Measurements from ENCODE around the gene SLC26A2.
A peak's percentile ranks its signal among the peaks of the same experiment; 100 is the strongest.

The SLC26A2 gene

GRCh38 chr5:149960272-149961185, at the start of gene SLC26A2:
Gene SLC26A2, plus strand, starts transcription at chr5:149960758. Its CDS starts 16,895 bp downstream, at chr5:149977653.
- peak; percentile 95 for DNase-seq

GRCh38 chr5:149911031-149911430, 49.5 kb upstream of the SLC26A2 start:
- DNase-seq = no peak

DNA sequence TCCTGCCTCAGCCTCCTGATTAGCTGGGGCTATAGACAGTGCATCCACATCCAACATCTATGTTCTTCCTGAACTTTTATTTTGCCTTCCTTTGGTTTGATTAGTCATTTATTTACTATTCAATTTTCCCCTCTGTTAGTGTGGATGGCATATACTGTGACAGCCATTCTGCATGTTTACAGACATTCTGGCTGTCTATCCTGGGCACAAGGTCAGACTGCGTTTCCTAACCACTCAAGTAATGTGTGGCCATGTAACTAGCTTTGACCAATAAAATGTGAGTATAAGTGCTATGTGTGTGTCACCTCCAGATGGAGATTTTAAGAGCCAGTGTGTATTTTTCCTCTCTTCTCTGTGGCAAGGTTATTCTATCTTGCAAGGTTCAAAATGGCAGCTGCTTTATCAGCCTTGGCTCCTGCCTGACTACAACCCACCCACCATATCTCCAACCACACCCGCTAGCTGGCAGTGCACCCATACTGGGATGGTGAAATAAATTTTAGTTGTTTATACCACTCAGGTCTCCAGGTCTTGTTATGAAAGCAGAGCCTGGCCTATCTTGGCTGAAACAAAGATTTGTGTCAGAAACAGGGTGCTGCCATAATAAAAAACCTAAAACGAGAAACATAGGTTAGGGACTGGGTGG, 48.2 kb upstream of the SLC26A2 start:
- no peak for DNase-seq

DNA sequence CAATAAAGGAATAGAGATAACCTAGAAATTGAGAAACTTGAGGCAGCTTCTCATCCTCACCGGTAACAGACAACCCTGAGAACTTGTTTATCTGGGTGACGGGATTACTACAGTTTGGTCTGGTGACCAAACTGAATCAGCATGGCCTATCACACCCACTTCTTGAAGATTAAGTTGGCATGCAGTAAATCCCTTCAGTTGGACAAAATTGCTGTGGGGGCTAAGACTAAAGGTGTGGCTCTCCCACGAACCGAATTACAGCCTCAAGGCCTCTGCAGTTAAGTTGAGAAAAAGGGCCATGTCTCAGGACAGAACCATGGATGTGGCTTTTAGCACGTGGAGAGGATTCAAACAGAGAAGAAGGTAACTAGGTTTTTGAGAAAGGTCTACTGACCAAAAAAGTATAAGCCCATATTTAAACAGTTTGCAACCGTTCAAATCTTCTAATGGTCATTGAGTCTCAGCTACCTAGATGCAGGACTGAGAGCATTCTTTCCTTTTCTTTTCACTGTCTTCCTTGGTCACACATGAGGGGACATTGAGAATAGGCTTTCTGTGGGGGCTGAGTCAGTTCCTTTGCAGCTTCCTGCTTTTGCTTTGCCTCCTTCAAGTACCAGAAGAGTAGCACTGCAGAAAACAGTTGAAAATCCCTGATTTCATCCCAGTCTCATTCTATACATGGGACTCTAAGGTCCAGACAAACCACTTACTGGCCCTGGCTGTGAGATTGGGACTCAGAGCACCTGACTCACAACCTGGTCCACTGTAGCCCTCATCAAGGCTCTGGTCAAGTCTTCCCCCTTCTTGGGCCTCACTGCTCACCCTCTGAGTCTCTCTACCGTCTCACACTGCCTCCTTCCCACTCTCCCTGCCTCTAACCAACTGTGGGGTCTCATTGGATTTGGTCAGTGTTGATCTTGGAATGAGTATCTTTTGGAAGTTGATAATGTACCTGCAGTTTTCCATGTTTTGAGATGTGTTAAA, 46.8 kb upstream of the SLC26A2 start:
- DNase-seq = no peak

- DNase-seq = no peak
Measured at GRCh38 chr5:149915392-149916260, 44.9 kb upstream of the SLC26A2 start.

- no peak for DNase-seq
Measured at GRCh38 chr5:149916334-149917072, 44.1 kb upstream of the SLC26A2 start.

DNA sequence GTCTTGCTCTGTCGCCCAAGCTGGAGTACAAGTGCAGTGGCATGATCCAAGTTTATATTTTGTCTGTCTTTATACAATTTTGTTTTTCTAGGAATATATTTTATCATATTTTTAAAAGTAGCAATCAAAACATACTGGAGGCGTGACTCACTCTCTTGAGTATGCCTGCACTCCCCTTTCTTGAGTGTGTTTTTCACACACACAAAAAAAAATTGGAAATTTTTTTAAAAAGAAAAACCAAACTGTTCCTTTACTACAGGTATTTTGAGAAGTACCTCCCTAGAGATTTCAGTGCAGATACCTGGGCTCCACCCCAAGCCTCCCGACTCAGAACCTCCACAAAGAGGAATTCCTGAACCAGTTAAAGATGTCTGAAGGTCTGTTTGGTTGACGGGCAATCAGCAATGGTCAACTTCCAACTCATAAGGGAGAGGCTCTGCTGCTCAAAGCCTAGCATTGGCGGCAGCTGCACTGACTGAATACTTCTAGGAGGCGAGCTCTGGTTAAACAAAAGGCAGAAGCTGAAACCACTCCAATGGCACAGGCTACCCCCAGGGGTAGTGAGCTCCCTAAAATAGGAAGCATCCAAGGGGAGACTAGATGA, 43.4 kb upstream of the SLC26A2 start:
- no peak for DNase-seq

GRCh38 chr5:149921597-149921996, 39.0 kb upstream of the SLC26A2 start:
- no peak for DNase-seq

DNA sequence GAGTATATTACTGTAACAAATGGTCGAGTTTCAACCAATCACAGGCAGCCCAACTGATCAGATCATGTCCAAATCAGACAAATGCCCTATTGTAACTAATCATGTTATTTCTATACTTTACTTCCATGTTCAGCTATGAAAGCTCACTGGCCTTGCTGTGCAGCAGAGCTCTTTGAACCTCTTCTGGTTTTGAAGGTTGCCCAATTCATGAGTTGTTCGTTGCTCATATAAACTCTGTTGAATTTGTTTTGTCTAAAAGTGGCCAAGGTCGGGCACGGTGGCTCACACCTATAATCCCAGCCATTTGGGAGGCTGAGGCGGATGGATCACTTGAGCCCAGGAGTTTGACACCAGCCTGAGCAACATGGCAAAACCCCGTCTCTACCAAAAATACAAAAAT, 37.6 kb upstream of the SLC26A2 start:
- DNase-seq = no peak

GRCh38 chr5:149924486-149924885, 36.1 kb upstream of the SLC26A2 start:
- DNase-seq = no peak

- DNase-seq = no peak
Measured at GRCh38 chr5:149930043-149930748, 30.4 kb upstream of the SLC26A2 start.

GRCh38 chr5:149930749-149931574, 29.6 kb upstream of the SLC26A2 start:
- DNase-seq = no peak

- no peak for DNase-seq
Measured at GRCh38 chr5:149931992-149932436, 28.5 kb upstream of the SLC26A2 start.

GRCh38 chr5:149932445-149933350, 27.9 kb upstream of the SLC26A2 start:
- DNase-seq = no peak

DNA sequence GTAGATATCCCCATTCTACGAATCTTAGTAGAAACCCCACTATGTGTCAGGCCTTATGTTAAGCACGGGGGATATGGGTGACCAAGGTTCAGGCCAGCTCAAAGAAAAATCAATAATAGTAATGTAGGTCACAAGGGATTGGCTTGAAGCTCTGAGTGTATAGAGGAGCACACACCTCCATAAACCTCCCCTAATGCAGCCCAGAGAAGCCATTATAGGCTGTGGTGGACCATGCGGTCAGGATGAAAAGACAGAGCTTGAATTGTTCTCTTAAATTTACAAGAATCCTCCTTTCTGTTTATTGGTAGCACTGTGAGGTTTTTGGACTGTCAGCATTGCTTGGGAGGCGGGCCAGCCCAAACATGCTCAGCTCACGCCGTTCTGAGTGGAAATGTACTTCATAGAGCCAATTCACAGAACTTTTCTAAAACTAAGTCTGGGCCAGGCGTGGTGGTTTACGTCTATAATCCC, 25.1 kb upstream of the SLC26A2 start:
- DNase-seq = no peak

DNA sequence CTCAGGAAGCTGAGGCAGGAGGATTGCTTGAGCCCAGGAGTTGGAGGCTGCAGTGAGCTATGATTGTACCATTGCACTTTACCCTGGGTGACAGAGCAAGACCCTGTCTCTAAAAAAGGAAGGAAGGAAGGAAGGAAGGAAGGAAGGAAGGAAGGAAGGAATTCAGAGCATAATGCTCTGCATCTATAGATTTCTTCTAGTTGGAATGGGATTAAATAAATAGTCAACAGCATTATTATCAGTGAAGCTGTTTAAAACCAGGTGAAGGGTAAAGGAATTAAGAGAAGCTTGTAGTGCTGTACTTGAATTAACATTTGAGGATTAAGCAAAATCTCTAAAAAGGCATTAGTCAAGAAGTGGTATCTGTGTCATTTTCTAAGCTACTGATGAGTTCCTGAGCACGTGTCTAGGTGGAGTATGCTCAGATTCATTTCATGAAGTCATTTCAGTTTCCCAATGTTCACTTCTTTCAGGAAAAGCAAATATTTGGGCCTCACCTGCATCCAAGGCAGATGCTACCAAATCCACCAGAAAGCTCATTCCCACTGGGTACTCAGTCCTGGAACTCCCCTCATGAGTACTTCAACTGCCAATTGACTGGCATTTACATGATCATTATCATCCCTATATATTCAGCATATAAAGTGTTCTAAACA, 24.4 kb upstream of the SLC26A2 start:
- no peak for DNase-seq

- DNase-seq = no peak
Measured at GRCh38 chr5:149936700-149937091, 23.9 kb upstream of the SLC26A2 start.

All from activated naive CD4-positive, alpha-beta T cell treated with anti-CD3 and anti-CD28 coated beads, Interleukin-2, amount 50 U/mL, for 16 hours (primary cell).